SK-N-MC (cell line): ENCODE results near the gene KPNA1.

Source experiments
- EZH2 ChIP-seq: fragments of 200-600 bp; sonication (generic); IDR thresholded peaks from one replicate; pipeline ENCODE4 v1.6.1; 2017; ENCODE audit warnings: antibody characterized with exemption
- POLR2AphosphoS5 ChIP-seq: IDR thresholded peaks from 2 replicates; pipeline ENCODE4 v1.6.1; 2012; ENCODE audit warnings: mild to moderate bottlenecking, low read depth, low read length, borderline replicate concordance

DNA sequence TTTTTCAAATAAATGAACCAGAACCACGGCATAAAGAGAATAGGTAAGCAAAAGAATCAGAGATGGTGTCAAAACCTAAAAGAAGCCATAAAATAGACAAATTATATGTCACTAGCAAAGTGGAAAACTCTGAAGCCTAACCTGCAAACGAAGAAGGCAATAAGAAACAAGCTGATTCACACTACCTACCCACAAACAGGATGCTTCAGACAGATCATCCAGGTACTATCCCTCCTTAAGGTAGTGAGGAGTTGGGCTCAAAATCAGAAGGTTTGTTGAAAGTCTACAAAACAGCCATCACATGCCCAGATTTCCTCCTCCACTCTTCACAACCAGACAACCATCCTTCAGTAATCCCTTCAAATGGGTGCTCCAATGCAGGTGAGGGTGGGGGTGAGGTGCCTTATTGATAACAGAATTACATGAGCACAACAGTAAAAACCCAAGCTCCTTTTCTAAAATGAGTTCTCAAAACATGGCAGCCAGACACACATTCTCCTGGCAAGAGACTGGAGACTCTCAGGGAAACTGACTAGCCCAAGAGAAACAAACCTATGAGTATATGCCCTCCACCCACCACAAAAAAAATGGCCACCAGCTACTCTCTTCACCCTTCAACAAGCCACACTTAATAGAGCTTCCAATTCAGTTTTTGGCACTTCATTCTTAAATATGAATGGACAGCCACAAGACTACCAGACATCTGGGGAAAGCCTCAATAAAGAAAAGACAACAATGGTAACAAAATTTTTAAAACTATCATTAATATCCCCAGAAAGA lies 6.4 kb downstream of the KPNA1 start:
- no peak for TF ChIP-seq POLR2AphosphoS5
- no peak for TF ChIP-seq EZH2
